IPS-11a (cell line): ENCODE results near the gene SLC13A3.

Experiments
- H3K4me3 ChIP-seq: one replicate; pipeline ENCODE4 v1.5.1; 2013; ENCODE audit warnings: low read depth, low read length, control low read depth

SLC13A3 gene

GRCh38 chr20:46545077-46545826, 106.0 kb downstream of the SLC13A3 start:
- no peak overlapping the region for H3K4me3 ChIP-seq

GRCh38 chr20:46544576-46544975, 106.7 kb downstream of the SLC13A3 start:
- no peak overlapping the region for H3K4me3 ChIP-seq

- H3K4me3 ChIP-seq: no peak overlapping the region
Observed at GRCh38 chr20:46543959-46544358, 107.3 kb downstream of the SLC13A3 start.

GRCh38 chr20:46543033-46543432, 108.2 kb downstream of the SLC13A3 start:
- no peak overlapping the region for H3K4me3 ChIP-seq

- H3K4me3 ChIP-seq: no peak overlapping the region
Observed at GRCh38 chr20:46541229-46541935, 109.9 kb downstream of the SLC13A3 start.

- no peak overlapping the region for H3K4me3 ChIP-seq
Observed at GRCh38 chr20:46539113-46539512, 112.1 kb downstream of the SLC13A3 start.

- H3K4me3 ChIP-seq: no peak overlapping the region
Observed at GRCh38 chr20:46530640-46531039, 120.6 kb downstream of the SLC13A3 start.

- H3K4me3 ChIP-seq: no peak overlapping the region
Observed at GRCh38 chr20:46523696-46524328, 127.4 kb downstream of the SLC13A3 start.

- H3K4me3 ChIP-seq: no peak overlapping the region
Observed at GRCh38 chr20:46523108-46523507, 128.2 kb downstream of the SLC13A3 start.

- no peak overlapping the region for H3K4me3 ChIP-seq
Observed at GRCh38 chr20:46520976-46521579, 130.2 kb downstream of the SLC13A3 start.

GRCh38 chr20:46520540-46520939, 130.7 kb downstream of the SLC13A3 start:
- H3K4me3 ChIP-seq: no peak overlapping the region

GRCh38 chr20:46519471-46520068, 131.7 kb downstream of the SLC13A3 start:
- no peak overlapping the region for H3K4me3 ChIP-seq

- H3K4me3 ChIP-seq: peak within 1 kb of the TSS; percentile 75
Observed at GRCh38 chr20:46512943-46513844, 138.1 kb downstream of the SLC13A3 start, which contains the start of gene ZNF334. ZNF334 (minus strand) TSS chr20:46513559; CDS start chr20:46512102, 1,457 bp downstream.

GRCh38 chr20:46509523-46509922, 141.7 kb downstream of the SLC13A3 start:
- no peak overlapping the region for H3K4me3 ChIP-seq
